Choroid plexus epithelial cell (primary cell): ENCODE data around the gene TCF4.

Experiments used
- DNase-seq: peaks from one replicate; pipeline ENCODE4 v3.0.0-alpha.2; 2010; ENCODE audit warnings: low read depth
- H3K4me3 ChIP-seq: 2 replicates; pipeline ENCODE4 v1.5.1; 2011; ENCODE audit warnings: low read depth, mild to moderate bottlenecking, control low read depth, low read length, moderate library complexity
- TF ChIP-seq, protein P1 (sequence below): conservative IDR thresholded peaks from 2 replicates; pipeline ENCODE4 v1.5.1; 2011; ENCODE audit warnings: low read depth, mild to moderate bottlenecking, control low read depth, inconsistent platforms, low read length, moderate library complexity

Gene TCF4

DNA sequence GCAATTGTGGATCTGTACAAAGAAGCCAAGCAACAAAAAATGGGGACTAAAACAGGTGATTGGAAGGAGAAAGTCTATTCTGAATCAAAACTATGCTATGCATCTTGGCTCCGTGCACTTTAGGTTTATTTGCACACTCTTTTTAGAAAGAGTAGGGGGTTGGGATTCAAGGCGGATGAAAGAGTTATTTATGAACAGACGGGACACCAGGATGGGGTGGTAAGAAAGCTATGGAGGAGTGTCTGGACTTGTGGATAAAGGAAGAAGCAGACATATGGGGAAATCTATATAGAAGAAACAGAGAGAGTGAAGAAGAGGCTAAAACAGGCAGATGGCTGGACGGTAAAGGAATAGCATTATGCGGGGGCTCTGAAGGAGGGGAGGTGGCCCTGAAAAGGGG, 57.8 kb downstream of the TCF4 start:
- no peak for DNase-seq
- H3K4me3 ChIP-seq = no peak overlapping the region
- TF ChIP-seq, protein P1, sequence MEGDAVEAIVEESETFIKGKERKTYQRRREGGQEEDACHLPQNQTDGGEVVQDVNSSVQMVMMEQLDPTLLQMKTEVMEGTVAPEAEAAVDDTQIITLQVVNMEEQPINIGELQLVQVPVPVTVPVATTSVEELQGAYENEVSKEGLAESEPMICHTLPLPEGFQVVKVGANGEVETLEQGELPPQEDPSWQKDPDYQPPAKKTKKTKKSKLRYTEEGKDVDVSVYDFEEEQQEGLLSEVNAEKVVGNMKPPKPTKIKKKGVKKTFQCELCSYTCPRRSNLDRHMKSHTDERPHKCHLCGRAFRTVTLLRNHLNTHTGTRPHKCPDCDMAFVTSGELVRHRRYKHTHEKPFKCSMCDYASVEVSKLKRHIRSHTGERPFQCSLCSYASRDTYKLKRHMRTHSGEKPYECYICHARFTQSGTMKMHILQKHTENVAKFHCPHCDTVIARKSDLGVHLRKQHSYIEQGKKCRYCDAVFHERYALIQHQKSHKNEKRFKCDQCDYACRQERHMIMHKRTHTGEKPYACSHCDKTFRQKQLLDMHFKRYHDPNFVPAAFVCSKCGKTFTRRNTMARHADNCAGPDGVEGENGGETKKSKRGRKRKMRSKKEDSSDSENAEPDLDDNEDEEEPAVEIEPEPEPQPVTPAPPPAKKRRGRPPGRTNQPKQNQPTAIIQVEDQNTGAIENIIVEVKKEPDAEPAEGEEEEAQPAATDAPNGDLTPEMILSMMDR = no peak

DNA sequence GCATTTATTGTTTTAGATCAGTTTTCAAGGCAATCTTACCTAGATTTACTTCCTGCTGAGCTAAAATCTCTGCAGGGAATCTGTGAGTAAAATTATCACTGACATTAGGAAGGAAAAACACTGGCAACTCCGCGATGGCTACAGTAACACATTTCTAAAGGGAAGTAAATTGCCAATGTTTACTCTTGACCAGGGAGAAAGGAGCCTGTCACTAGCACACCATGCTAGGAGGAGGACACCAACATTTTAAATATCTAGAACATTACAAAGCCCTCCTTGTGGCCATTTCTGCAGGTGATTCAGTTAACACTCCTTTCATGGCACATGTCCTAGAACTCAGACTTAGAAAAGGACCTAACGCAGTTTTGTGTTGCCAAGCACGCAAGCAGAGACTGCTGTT, 58.4 kb downstream of the TCF4 start:
- H3K4me3 ChIP-seq = no peak overlapping the region
- TF ChIP-seq, protein P1 = no peak
- no peak for DNase-seq

DNA sequence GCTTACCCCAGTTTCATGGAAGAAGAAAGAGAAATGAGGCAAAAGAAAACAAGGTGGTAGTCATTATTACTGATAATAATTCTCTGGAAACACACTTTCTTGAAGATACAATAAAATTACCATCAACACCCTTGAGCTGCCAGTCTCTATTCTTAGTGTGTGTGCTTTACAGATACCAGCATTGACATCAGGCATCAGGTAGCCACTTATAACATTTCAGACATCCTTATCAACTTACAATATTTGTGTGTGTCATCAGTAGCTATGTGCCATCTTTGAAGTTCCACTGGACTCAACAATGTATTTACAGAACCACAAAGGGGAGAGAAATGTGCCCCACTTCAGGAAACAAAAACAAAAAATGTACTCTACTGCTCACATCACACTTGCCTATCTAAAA, 62.1 kb downstream of the TCF4 start:
- DNase-seq = no peak
- no peak overlapping the region for H3K4me3 ChIP-seq
- TF ChIP-seq, protein P1 = no peak

DNA sequence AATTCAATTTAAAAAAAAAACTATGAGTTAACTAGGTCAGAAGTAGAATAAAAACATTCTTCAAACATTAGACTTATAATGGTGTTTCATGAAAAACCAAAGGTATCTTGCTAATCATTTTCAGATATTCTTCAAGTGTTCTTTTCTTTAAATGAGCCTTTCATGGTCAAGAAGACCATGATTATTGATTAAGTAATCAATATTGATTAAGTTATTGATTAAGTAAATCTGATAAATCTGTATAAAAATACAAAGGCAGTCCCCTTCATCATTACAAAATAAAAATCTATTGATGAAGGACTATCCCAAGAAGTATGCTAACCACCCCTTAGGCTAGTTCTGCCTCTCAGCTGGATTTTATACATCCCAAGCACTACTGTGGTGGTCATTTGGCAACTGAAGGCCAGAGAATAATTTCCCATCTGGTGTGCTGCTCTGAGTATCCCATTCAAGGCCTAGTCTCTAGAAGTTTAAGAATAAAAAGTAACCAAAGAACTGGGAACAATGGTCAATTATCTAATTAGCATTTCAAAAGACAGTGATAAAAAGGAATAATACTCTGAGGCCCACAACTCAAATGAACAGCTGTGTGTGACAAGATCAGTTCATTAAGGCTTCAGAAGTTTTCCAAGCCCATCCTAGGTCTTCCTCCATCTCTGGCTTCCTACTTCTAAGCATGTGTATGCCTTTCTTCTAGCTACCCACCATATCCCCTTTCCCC, 63.5 kb downstream of the TCF4 start:
- DNase-seq = no peak
- H3K4me3 ChIP-seq = no peak overlapping the region
- TF ChIP-seq, protein P1 = no peak

DNA sequence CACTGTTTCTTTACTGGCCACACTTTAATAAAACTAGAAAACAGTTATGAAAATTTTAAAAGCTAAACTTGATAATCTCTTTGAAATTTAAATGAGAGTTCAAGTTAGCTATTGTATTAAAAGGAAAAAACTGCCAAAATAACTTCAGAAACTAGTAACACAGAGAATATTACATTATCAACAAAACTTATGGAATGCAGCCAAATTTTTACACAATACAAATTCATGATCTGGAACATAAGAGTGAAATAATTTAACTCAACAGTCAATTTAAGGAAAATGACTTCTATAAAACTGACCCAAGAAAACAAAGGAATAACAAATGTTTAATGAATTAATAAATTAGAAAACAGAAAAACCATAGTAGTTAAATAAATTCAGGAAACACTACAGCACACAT, 65.0 kb downstream of the TCF4 start:
- DNase-seq = no peak

DNA sequence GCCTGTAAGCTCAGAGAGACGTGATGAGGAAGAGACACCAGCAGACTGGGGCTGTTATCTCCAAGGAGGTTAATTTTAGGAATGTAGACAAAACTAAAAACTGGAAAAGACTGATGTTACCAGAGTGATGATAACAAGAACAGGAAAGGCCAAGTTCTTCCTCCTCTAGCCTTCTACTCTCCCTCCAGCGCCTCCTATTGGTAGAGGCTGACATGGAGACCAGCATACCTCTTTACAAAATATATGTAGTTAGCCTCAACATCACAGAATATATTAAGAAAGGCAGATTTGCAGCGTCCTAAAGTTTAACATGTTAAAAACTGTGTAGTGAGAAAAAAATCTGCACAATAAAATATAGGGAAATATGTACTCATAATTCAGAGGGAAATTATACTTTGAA, 66.0 kb downstream of the TCF4 start:
- TF ChIP-seq, protein P1 = peak; percentile 58
- no peak overlapping the region for H3K4me3 ChIP-seq
- peak; percentile 47 for DNase-seq

More for the DNA sequence above, 65.0 kb downstream of the TCF4 start:
- TF ChIP-seq, protein P1 = no peak
- no peak overlapping the region for H3K4me3 ChIP-seq

DNA sequence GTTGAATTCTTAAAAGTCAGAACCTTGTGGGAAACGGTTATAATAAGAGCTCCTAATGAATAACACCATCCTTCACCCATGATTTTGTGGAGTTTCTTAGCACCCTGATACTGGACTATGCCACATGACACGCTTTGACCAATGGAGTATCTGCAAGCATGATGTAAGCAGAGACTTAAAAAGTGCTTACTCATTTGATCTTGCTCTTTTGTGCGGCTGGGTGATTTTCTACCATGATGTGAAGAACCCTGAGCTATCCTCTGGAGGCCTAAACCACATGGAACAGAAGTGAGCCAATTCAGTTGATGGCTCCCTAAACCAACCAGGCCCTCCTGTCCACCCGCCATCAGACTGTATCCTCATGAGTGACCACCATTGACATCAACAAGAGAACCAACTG, 70.9 kb downstream of the TCF4 start:
- DNase-seq = no peak
- H3K4me3 ChIP-seq = no peak overlapping the region
- TF ChIP-seq, protein P1 = no peak
